ENCODE results near the gene MAP3K2.

- no peak for TF ChIP-seq ELF4 (IDR thresholded peaks at IDR 0.05)
- no peak for TF ChIP-seq ARNT (IDR thresholded peaks at IDR 0.05)
- no peak for TF ChIP-seq FOXM1 (IDR thresholded peaks at IDR 0.05; ENCODE audit: borderline replicate concordance)
- no peak for TF ChIP-seq SUZ12 (IDR thresholded peaks at IDR 0.05)
- no peak for TF ChIP-seq CTBP1 (IDR thresholded peaks at IDR 0.05; ENCODE audit: borderline replicate concordance)
- no peak for TF ChIP-seq BHLHE40 (IDR thresholded peaks at IDR 0.05; ENCODE audit: borderline replicate concordance)
Observed at GRCh38 chr2:127280693-127281092, 107.1 kb downstream of the MAP3K2 start.

Measured in HEK293T (cell line).